ENCODE data around the gene TAL1. TPM values are rescaled to one million over a fixed set of nuclear protein-coding genes. Genes with fewer than 3 reads are reported as not detected.
A peak's percentile ranks its signal among the peaks of the same experiment; 100 is the strongest.

The TAL1 gene
- total RNA-seq, 6 experiments from 2014 or later = 0.43 to 4.5 (median 1.8) TPM

DNA sequence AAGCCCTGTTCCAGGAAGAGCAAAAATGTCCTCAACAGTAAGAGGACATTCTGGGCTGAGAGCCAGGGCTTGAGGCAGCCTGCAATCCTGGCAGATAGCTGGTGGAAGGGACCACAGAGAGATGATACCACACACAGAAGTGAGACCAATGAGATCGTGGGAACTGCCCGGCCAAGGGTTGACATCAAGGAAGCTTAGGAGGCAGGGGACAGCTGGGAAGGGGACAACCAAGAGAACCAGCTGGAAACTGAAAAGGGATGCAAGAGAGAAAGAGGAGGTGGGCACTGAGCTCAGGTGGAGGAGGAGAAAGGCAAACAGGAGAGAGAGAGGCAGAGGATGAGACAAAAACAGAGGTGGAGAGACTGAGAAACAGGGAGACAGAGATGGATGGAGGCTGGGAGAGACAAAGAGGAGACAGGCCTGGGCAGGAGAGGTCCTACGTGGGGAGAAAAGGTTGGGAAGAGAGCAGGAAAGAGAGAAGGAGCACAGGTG lies 51.4 kb downstream of the TAL1 start:
- Histone ChIP-seq H3K27ac (no peak overlapping the region), H3K4me3 (no peak overlapping the region), H3K27me3 (no peaks in the 10 kb centered on the region), H3K36me3 (no peaks in the 10 kb centered on the region), H3K9me3 (no peaks in the 10 kb centered on the region), H3K4me1 (peaks cover 0 to 3% (median 0%) of the 10 kb centered on the region in 4 donors)
- intact Hi-C loops (cut with DNase I) = loop anchor here in 1 of 2 donors (10.0 kb wide), 1 partner anchor 234 kb away; the partner anchor contains the start of gene FOXE3
- DNase-seq = no peak
- ATAC-seq = peak in 1 of 4 donors; percentile 12
- 45% methylated on average over 3 of the region's 3 CpGs for WGBS (ENCODE audit: insufficient coverage, low coverage, low lambda C conversion rate, missing lambda C conversion rate)
- TF ChIP-seq POLR2A (IDR thresholded peaks at IDR 0.05) = no peak
- TF ChIP-seq, protein P1, sequence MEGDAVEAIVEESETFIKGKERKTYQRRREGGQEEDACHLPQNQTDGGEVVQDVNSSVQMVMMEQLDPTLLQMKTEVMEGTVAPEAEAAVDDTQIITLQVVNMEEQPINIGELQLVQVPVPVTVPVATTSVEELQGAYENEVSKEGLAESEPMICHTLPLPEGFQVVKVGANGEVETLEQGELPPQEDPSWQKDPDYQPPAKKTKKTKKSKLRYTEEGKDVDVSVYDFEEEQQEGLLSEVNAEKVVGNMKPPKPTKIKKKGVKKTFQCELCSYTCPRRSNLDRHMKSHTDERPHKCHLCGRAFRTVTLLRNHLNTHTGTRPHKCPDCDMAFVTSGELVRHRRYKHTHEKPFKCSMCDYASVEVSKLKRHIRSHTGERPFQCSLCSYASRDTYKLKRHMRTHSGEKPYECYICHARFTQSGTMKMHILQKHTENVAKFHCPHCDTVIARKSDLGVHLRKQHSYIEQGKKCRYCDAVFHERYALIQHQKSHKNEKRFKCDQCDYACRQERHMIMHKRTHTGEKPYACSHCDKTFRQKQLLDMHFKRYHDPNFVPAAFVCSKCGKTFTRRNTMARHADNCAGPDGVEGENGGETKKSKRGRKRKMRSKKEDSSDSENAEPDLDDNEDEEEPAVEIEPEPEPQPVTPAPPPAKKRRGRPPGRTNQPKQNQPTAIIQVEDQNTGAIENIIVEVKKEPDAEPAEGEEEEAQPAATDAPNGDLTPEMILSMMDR (IDR thresholded peaks at IDR 0.05) = no peak

DNA sequence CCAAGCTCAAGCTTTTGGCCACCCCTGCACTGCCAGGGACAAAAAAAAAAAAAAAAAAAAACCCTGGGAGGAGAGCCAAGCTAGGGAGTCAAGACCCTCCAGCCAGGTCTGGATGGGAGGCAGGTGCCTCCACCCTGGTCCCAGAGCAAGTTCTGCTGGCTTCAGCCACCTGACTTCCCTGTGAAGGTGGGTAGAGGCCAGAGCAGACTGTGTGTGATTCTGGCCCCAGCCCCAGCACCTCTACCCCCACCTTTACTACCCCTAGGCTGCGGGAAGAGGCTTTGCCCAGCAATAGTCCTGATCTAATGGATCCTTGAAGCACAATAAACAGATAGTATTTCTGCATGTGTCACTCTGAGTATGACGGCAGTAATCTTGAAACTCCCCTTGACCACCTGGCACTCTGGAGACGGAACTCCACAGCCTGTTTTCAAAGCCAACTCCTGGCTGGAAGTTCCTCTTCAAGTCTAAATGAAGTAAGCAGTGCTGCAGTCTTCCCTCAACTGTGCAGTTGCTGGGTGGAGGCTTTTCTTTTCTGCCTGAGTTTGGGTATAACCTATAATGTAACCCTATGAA lies 51.9 kb downstream of the TAL1 start:
- H3K4me3 ChIP-seq = no peak overlapping the region
- H3K27me3 ChIP-seq = no peaks in the 10 kb centered on the region
- ATAC-seq (no peak), DNase-seq (no peak)
- H3K9me3 ChIP-seq = no peaks in the 10 kb centered on the region
- peaks cover 0 to 3% (median 0%) of the 10 kb centered on the region in 4 donors for H3K4me1 ChIP-seq
- 63% methylated on average over 2 of the region's 3 CpGs for WGBS (ENCODE audit: insufficient coverage, low coverage, low lambda C conversion rate, missing lambda C conversion rate)
- H3K36me3 ChIP-seq = no peaks in the 10 kb centered on the region
- no peak overlapping the region for H3K27ac ChIP-seq
- intact Hi-C loops (cut with DNase I) = loop anchor here in 1 of 2 donors (10.0 kb wide), 1 partner anchor 235 kb away; the partner anchor contains the start of gene FOXE3
- TF ChIP-seq, protein P1 (IDR thresholded peaks at IDR 0.05) = no peak
- TF ChIP-seq POLR2A (IDR thresholded peaks at IDR 0.05) = no peak

GRCh38 chr1:47179017-47179987 lies 52.7 kb downstream of the TAL1 start:
- Histone ChIP-seq H3K9me3 (no peaks in the 10 kb centered on the region), H3K4me3 (peak overlapping the region; percentile 17 to 33 (median 17)), H3K36me3 (no peaks in the 10 kb centered on the region), H3K27me3 (no peaks in the 10 kb centered on the region), H3K4me1 (peaks cover 0 to 3% (median 0%) of the 10 kb centered on the region in 4 donors), H3K27ac (no peak overlapping the region)
- no peak for TF ChIP-seq POLR2A (IDR thresholded peaks at IDR 0.05)
- TF ChIP-seq, protein P1 (IDR thresholded peaks at IDR 0.05) = peak; percentile 89 to 92 (median 90)
- 7% methylated on average over 28 of the region's 30 CpGs for WGBS (ENCODE audit: insufficient coverage, low coverage, low lambda C conversion rate, missing lambda C conversion rate)
- intact Hi-C loops (cut with DNase I) = no loop called here
- ATAC-seq = peak; percentile 85 to 91 (median 88)
- peak; percentile 85 to 88 (median 86) for DNase-seq

GRCh38 chr1:47178654-47179016 lies 53.4 kb downstream of the TAL1 start:
- no peaks in the 10 kb centered on the region for H3K36me3 ChIP-seq
- no peaks in the 10 kb centered on the region for H3K27me3 ChIP-seq
- H3K4me1 ChIP-seq = peaks cover 0 to 3% (median 0%) of the 10 kb centered on the region in 4 donors
- 79% methylated on average over 7 of the region's 8 CpGs for WGBS (ENCODE audit: insufficient coverage, low coverage, low lambda C conversion rate, missing lambda C conversion rate)
- intact Hi-C loops (cut with DNase I) = no loop called here
- no peaks in the 10 kb centered on the region for H3K9me3 ChIP-seq
- DNase-seq = no peak
- H3K4me3 ChIP-seq = no peak overlapping the region
- no peak overlapping the region for H3K27ac ChIP-seq
- ATAC-seq = no peak
- TF ChIP-seq, protein P1 (IDR thresholded peaks at IDR 0.05) = no peak
- TF ChIP-seq POLR2A (IDR thresholded peaks at IDR 0.05) = no peak

All from right lobe of liver (tissue), 6 donors.